ENCODE results near the gene FIGLA.
"Not testable (repeated sequence)": the region's sequence is repeated elsewhere in the genome, so short reads cannot be mapped to it uniquely, and the experiment has no call there.

FIGLA gene

GRCh38 chr2:70743068-70743467, 47.4 kb downstream of the FIGLA start:
- DNase-seq = no peak

- DNase-seq = not testable (repeated sequence)
Observed at GRCh38 chr2:70739492-70739891, 51.0 kb downstream of the FIGLA start.

DNA sequence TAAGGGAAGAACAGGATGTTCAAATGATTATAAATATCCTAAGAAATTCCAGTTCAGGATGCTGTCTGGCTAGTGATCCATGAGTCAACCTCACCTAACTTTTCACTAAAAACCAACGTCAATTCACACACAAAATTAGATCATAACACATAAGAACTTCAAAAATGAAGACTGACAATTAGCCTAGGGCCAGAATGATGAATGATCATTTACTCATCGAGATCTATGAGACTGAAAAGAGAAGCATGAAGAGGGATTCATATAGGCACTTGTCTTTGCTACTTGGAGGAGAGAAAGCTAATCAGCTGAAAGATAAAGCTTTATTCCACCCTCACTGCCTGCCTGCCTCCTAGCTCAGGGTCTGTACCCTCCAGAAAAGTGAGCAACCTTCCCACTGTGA, 52.3 kb downstream of the FIGLA start:
- DNase-seq = no peak

DNA sequence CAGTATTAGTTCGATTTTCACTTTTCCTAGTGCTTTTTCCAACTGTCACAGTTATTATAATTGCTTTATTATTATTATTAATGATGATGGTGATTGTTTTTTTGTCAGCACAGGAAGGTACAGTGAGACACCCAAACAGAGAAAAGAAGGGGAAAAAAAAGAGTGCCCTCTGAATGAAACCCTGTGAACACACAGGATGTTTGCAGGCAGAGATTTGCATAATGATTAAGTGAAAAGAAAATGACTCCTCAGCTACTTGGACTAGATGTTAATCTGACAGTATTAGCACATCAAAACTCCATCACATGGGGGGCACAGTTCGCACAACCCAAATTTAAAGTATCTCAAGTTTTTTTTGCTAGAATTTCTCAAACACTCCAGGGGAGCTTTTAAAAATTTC, 55.4 kb downstream of the FIGLA start:
- no peak for DNase-seq

DNA sequence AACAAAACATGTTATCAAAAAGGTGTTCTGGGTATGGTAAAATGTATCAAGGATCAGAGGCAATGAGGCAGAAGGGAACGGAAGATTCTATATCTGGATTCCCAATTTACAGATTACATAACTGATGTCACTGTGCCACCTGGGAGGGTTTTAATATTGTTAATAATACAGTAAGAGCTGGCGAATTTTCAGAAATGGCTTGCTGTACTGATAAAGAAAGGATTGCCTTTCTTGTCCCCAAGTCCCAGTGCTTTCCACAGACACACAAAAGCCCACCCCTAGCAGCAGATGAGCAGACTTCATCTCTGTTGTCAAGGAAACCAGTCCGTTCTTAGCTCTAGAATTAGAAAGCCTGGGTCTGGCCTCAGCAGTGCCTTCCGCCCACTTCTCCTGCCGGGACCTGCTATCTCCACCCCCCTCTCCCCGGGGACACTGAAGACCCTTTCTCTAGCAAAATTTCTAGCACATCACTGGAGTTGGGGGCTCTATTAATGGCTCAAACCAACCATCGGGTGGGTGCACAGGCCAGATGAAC, 56.7 kb downstream of the FIGLA start:
- no peak for DNase-seq

DNA sequence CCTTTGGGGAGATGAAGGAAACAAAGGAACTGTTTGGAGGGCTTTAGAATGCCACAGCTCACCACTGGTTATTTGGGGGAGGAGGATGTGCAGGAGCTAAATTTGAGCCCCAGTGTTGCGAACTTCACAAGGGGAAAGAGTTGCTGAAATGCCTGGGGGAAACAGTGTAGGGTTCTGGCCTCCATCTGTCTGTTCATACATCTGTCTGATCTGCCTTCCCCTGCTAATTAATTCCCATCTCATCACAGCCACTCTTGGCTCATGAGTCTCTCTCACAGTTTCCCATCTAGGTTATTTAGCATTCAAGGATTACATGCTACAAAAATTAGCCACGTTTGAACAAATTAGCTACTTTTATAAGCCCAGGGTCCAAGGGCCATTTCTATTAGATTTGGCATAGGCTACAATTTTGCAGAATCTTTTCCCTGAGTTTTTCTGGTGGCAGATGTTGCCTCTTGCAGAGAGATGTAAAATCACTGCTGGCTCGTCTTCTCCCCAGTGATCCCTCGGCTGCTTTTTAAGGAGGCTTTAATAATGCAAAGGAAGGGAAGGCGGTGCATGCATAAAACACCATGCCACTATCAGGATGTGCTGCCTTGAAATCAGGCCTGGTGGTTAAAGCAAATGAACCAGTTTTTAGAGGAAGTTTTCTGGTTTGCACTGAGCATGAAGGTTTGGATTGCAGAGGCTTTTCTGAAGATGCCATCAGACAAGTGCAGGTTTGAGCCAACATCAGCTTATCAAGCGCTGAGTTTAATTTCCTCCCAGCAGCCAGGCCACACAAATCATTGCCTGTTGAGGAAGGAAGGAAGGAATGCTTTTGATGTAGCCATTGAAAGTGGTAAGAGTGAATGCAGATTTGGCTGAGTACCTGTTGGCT, 57.4 kb downstream of the FIGLA start:
- DNase-seq = no peak

GRCh38 chr2:70730730-70731129, 59.7 kb downstream of the FIGLA start:
- DNase-seq = no peak

DNA sequence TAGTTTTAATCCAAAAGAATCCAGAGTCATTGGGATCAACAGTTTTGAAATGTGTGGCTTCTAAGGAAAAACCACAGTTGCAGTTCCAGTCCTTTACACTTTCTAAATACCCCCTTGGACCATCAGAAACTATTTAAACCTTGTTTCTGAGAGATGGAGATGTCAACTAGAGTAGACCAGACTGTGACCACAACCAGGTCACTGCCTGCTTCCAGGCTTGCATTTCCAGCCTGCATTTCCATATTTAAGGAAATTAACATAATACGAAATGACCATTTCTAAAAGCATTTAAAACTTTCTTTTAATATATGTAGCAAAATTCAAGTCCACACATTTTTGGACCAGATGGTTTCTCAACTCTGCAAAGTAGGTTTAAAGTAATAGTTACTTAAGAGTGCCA, 60.8 kb downstream of the FIGLA start:
- no peak for DNase-seq

DNA sequence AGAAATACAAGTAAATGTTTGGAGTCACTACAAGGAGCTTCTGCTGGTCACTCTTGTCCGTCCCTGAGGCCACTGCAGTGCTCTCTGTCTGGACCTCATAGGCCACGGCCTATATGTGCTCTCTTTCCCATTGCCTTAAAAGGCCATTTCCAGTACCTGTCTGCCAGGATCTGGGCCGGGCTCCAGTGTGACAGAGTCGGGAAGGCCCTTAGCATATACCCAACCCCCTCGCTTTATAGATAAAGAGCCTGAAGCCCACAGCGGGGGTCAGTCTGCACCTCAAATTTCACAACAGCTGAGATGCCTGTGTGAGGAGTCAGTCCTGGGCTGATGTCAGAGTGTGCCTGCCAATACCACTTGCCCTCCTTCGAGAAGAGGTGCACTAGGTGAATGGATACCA, 62.3 kb downstream of the FIGLA start:
- no peak for DNase-seq
